Measurements from ENCODE around the gene C2CD3. TPM values are rescaled to one million over a fixed set of nuclear protein-coding genes. Genes with fewer than 3 reads are reported as not detected.

C2CD3 gene
- total and polyA plus RNA-seq, 2 donors (not counting 1 experiment from before 2014, with no cell fraction given): 5.8 to 8.3 TPM

DNA sequence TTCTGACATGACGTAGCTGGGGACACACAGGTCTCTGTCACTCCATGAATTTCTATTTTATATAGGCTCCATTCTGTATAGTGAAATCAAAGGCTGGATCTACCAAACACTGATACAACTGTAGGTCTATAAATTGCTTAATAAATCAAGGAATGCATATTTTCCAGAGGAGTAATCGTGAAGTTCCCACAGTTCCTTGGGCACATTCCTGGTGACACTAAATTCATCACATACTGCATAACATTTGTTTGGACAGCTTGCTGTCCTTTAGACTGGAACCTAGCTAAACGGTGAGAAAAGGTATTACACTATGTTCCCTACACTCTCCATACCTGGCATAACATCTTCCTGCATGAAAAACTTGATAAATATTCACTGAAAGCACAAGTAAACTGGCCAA is 120.3 kb downstream of the C2CD3 start:
- no peak for DNase-seq (ENCODE audit: low read depth in 2 of 2)
- Histone ChIP-seq H2AFZ (ENCODE audit: low read length) (no peak overlapping the region), H4K20me1 (ENCODE audit: control insufficient read depth, extremely low read depth, insufficient read depth, low read length) (no peaks in the 10 kb centered on the region)

DNA sequence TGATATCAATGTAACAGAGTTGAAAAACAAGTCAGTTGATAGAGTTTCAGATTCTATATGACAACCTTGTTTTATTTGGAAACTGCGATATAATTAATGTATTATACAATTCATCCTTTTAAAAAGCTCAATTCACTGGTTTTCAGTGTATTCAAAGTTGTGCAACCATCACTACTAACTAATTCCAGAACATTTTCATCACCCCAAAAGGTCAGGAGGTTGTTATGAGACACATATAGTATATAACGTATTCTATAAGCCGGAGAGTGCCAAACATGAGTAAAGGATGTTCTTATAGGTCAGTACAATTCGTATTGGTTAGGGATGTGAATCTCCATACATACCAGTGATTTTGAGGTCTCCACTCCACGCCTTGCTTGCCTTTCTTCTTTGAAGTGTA is 121.8 kb downstream of the C2CD3 start:
- Histone ChIP-seq H2AFZ (ENCODE audit: low read length) (no peak overlapping the region), H3K4me2 (ENCODE audit: extremely low read depth, insufficient read depth, low read length) (no peak overlapping the region)
- DNase-seq (ENCODE audit: low read depth in 2 of 2): peak in 1 of 2 donors; percentile 52

More for the DNA sequence above, 120.3 kb downstream of the C2CD3 start:
- H3K4me2 ChIP-seq (ENCODE audit: extremely low read depth, insufficient read depth, low read length): no peak overlapping the region
- TF ChIP-seq, protein P1, sequence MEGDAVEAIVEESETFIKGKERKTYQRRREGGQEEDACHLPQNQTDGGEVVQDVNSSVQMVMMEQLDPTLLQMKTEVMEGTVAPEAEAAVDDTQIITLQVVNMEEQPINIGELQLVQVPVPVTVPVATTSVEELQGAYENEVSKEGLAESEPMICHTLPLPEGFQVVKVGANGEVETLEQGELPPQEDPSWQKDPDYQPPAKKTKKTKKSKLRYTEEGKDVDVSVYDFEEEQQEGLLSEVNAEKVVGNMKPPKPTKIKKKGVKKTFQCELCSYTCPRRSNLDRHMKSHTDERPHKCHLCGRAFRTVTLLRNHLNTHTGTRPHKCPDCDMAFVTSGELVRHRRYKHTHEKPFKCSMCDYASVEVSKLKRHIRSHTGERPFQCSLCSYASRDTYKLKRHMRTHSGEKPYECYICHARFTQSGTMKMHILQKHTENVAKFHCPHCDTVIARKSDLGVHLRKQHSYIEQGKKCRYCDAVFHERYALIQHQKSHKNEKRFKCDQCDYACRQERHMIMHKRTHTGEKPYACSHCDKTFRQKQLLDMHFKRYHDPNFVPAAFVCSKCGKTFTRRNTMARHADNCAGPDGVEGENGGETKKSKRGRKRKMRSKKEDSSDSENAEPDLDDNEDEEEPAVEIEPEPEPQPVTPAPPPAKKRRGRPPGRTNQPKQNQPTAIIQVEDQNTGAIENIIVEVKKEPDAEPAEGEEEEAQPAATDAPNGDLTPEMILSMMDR (conservative IDR thresholded peaks at IDR 0.05 in 1 of 2, IDR thresholded peaks at IDR 0.05 in 1 of 2; ENCODE audit: low read depth in 1 of 2, low read length in 2 of 2): no peak
- TF ChIP-seq EZH2 (IDR thresholded peaks at IDR 0.05; ENCODE audit: low read length, missing control alignments): no peak
- peaks cover 5% of the 10 kb centered on the region for H3K4me1 ChIP-seq (ENCODE audit: control insufficient read depth, extremely low read depth, insufficient read depth, low read length)
- peaks cover 3% of the 10 kb centered on the region for H3K36me3 ChIP-seq (ENCODE audit: control insufficient read depth, insufficient read depth, low read length)
- H3K4me3 ChIP-seq (replicated peaks in 1 of 4; ENCODE audit: control extremely low read depth in 1 of 4, insufficient read depth in 1 of 4, low read depth in 3 of 4, low read length in 4 of 4): no peak overlapping the region
- no peaks in the 10 kb centered on the region for H3K79me2 ChIP-seq (ENCODE audit: control insufficient read depth, insufficient read depth, low read length)
- no peak overlapping the region for H3K27ac ChIP-seq (ENCODE audit: insufficient read depth, low read length)
- no peaks in the 10 kb centered on the region for H3K9me3 ChIP-seq (ENCODE audit: control insufficient read depth, insufficient read depth, low read depth, low read length)
- H3K9ac ChIP-seq (ENCODE audit: insufficient read depth, low read length): no peak overlapping the region
- H3K27me3 ChIP-seq (ENCODE audit: control insufficient read depth, insufficient read depth, low read length): no peaks in the 10 kb centered on the region

DNA sequence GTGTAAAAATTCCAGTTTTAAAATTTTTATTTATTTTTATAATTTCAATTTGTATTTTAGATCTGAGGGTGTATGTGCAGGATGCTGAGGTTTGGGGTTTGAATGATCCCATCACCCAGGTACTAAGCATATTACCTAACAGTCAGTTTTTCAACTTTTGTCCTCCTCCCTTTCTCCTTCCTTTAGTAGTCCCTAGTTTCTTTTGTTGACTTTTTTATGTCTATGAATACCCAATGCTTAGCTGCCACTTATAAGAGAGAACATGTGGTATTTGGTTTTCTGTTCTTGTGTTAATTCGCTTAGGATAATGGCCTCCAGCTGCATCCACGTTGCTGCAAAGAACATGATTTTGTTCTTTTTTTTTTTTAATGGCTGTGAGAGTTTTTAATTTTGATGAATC is 126.3 kb downstream of the C2CD3 start:
- H4K20me1 ChIP-seq (ENCODE audit: control insufficient read depth, extremely low read depth, insufficient read depth, low read length): no peaks in the 10 kb centered on the region
- TF ChIP-seq EZH2 (IDR thresholded peaks at IDR 0.05; ENCODE audit: low read length, missing control alignments): no peak
- TF ChIP-seq, protein P1 (conservative IDR thresholded peaks at IDR 0.05 in 1 of 2, IDR thresholded peaks at IDR 0.05 in 1 of 2; ENCODE audit: low read depth in 1 of 2, low read length in 2 of 2): no peak
- H3K36me3 ChIP-seq (ENCODE audit: control insufficient read depth, insufficient read depth, low read length): peaks cover 6% of the 10 kb centered on the region

More for the DNA sequence above, 121.8 kb downstream of the C2CD3 start:
- H3K27me3 ChIP-seq (ENCODE audit: control insufficient read depth, insufficient read depth, low read length): no peaks in the 10 kb centered on the region
- H3K36me3 ChIP-seq (ENCODE audit: control insufficient read depth, insufficient read depth, low read length): peaks cover 3% of the 10 kb centered on the region
- no peaks in the 10 kb centered on the region for H3K79me2 ChIP-seq (ENCODE audit: control insufficient read depth, insufficient read depth, low read length)
- no peaks in the 10 kb centered on the region for H4K20me1 ChIP-seq (ENCODE audit: control insufficient read depth, extremely low read depth, insufficient read depth, low read length)
- no peak overlapping the region for H3K4me3 ChIP-seq (replicated peaks in 1 of 4; ENCODE audit: control extremely low read depth in 1 of 4, insufficient read depth in 1 of 4, low read depth in 3 of 4, low read length in 4 of 4)
- H3K27ac ChIP-seq (ENCODE audit: insufficient read depth, low read length): no peak overlapping the region
- TF ChIP-seq EZH2 (IDR thresholded peaks at IDR 0.05; ENCODE audit: low read length, missing control alignments): no peak
- TF ChIP-seq, protein P1 (conservative IDR thresholded peaks at IDR 0.05 in 1 of 2, IDR thresholded peaks at IDR 0.05 in 1 of 2; ENCODE audit: low read depth in 1 of 2, low read length in 2 of 2): no peak
- H3K9me3 ChIP-seq (ENCODE audit: control insufficient read depth, insufficient read depth, low read depth, low read length): no peaks in the 10 kb centered on the region
- H3K9ac ChIP-seq (ENCODE audit: insufficient read depth, low read length): no peak overlapping the region
- H3K4me1 ChIP-seq (ENCODE audit: control insufficient read depth, extremely low read depth, insufficient read depth, low read length): peaks cover 5% of the 10 kb centered on the region

More for the DNA sequence above, 126.3 kb downstream of the C2CD3 start:
- Histone ChIP-seq H3K4me2 (ENCODE audit: extremely low read depth, insufficient read depth, low read length) (no peak overlapping the region), H3K27me3 (ENCODE audit: control insufficient read depth, insufficient read depth, low read length) (no peaks in the 10 kb centered on the region), H2AFZ (ENCODE audit: low read length) (no peak overlapping the region), H3K27ac (ENCODE audit: insufficient read depth, low read length) (no peak overlapping the region), H3K4me3 (replicated peaks in 1 of 4; ENCODE audit: control extremely low read depth in 1 of 4, insufficient read depth in 1 of 4, low read depth in 3 of 4, low read length in 4 of 4) (no peak overlapping the region), H3K9me3 (ENCODE audit: control insufficient read depth, insufficient read depth, low read depth, low read length) (no peaks in the 10 kb centered on the region), H3K79me2 (ENCODE audit: control insufficient read depth, insufficient read depth, low read length) (no peaks in the 10 kb centered on the region), H3K4me1 (ENCODE audit: control insufficient read depth, extremely low read depth, insufficient read depth, low read length) (no peaks in the 10 kb centered on the region), H3K9ac (ENCODE audit: insufficient read depth, low read length) (no peak overlapping the region)
- DNase-seq (ENCODE audit: low read depth in 2 of 2): no peak
